ENCODE data around the gene MYO15A.

DNA sequence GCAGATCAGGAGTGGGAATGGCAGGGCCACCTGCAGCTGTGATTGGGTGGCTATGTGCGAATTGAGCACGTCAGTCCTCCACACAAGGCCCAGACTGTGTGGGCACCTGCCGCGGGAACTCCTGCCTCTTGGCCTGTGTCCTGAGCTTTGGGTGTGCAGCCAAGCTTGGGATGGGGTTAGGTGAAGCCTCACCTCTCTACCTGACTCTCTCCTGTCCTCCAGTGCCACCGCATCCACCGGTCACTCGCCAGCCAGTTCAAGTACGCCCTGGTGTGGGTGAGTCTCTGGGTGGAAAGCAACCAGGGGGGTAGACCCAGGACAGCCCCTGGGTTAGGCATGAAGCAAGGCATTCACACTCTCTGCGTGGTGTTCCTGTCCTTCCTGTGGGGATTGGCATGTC is 2.3 kb upstream of the MYO15A start:
- TF ChIP-seq POLR2A (IDR thresholded peaks at IDR 0.05) (no peak), EP300 (IDR thresholded peaks at IDR 0.05; ENCODE audit: low read depth) (no peak)
- TF ChIP-seq, protein P1, sequence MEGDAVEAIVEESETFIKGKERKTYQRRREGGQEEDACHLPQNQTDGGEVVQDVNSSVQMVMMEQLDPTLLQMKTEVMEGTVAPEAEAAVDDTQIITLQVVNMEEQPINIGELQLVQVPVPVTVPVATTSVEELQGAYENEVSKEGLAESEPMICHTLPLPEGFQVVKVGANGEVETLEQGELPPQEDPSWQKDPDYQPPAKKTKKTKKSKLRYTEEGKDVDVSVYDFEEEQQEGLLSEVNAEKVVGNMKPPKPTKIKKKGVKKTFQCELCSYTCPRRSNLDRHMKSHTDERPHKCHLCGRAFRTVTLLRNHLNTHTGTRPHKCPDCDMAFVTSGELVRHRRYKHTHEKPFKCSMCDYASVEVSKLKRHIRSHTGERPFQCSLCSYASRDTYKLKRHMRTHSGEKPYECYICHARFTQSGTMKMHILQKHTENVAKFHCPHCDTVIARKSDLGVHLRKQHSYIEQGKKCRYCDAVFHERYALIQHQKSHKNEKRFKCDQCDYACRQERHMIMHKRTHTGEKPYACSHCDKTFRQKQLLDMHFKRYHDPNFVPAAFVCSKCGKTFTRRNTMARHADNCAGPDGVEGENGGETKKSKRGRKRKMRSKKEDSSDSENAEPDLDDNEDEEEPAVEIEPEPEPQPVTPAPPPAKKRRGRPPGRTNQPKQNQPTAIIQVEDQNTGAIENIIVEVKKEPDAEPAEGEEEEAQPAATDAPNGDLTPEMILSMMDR (IDR thresholded peaks at IDR 0.05): no peak
